Skin of body (tissue), 2 donors: ENCODE measurements around the gene RPN2. TPM values are rescaled to one million over a fixed set of nuclear protein-coding genes. Genes with fewer than 3 reads are reported as not detected.

Experiments used
- DNase-seq: peaks from one replicate; lab custom pipeline; 2025; lab: John Stamatoyannopoulos, UW
- total RNA-seq: library from RNA; depleted of rRNA; stranded (reverse); fragments of >200 nt; gene quantifications from one replicate; pipeline ENCODE4 v1.2.3, GENCODE V29; 2014

The RPN2 gene
- total RNA-seq, 1 donor from 2014 or later: 82.3 TPM

DNA sequence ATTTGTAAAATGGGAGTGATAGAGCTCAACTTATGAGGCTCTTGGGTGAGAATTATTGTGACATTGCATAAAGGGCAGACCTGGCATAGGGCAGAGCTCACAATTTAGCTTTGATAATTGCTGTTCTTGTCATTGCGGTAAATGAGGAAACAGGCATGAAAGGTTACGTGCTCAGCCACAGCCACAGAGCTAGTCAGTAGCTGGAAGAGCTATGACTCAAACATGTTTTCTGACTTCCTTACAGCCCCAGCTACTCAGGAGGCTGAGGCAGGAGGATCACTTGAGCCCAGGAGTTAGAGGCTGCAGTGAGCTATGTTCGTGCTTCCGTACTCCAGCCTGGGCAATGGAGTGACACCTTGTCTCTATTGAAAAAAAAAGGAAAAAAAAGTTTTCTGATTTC lies 86.0 kb downstream of the RPN2 start:
- no peak for DNase-seq

DNA sequence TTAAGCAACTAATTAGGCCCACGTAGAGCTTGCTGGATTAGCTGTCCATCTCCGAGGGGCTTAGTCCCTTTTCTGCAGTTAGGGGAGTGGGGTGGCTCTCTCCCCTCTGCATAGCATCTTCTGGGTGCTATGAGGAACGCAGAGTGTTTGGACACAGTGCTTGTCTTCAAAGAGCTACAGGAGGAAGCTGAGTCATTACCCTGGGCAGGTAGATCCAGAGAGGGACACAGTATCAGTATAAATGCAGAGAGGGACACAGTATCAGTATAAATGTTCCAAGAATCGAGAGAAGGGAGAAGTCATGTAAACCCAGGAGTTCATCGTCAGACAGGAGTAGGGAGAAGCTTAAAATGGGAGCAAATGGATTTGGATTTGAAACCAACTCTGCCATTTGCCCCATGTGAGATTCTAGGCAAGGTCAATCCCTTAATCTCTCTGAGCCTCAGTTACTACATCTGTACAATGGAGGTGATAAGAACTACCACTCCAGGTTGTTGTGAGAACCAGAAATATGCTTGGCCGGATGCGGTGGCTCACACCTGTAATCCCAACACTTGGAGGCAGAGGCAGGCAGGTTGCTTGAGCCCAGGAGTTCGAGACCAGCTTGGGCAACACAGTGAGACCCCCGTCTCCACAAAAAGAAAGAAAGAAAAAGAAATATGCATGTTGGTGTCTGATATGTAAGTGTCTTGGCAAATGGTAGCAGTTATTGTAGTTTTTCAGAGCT lies 88.0 kb downstream of the RPN2 start:
- DNase-seq: no peak

DNA sequence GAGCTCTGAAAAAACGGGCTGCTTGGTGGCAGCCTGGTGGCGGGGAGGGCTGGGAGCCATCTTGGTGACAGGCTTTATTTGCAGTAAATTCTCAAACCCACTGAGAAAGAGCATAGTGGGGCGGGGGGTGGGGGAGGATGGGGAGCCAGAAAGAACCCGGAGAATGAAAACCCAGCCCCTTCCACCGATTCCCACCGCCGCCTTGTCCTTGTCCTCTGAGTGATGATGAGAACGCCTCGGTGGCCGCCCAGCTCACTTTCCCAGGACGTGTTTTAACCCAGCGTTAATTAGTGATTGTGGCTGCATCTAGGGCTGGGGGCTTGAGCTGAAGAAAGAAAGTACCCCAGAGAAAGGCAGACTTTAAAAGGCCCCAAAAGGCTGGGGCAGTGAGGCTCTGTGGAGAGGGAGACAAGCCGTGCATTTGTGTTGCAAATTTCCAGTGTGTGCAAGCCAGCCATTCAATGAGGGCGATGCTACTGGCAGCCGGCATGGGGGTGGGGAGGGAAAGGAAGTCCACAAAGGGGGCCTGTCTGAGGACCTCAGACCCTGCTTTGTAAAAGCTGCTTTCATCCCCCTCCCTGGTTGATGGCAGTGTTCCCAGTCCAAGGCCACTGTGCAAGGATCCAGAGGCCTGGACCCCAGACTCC lies 88.7 kb downstream of the RPN2 start:
- DNase-seq: no peak

DNA sequence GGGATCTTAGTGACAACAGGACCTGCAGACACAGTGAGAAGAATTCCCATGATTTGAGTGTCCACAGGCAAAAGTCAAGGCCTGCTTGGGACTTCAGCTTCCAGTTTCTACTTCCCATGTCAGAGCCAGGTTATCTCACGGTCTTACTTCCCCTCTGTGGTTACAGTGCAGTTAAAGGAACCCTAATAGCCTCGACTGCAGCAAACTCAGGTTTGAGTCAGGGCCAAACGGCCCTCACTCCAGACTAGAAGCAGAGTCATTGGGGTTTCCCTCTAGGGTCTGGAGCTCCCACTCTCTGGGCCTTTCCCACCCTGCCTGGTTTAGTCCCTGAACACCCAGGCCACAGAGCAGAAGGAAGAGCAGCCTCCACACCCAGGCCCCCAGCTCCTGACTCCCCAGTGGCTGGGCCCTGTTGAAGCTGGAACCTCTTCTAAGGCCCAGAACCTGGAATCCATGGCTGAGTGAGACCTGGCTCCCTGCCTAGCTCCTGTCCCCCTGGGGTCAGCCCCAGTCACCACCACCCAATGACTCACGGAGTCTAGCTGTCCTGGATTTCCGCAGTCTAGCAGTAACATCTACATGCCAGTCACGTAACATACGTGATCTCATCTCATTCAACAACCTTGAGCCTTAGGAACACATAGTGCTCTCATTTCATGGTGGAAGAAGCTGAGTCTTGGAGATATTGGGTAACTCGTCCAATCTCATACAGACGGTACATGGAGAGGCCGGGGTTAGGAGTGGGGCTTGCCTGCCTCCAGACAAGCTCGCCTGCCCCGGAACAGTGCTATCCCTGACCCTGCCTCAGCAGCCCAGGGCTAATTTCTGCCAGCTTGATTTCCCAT lies 91.7 kb downstream of the RPN2 start:
- no peak for DNase-seq

DNA sequence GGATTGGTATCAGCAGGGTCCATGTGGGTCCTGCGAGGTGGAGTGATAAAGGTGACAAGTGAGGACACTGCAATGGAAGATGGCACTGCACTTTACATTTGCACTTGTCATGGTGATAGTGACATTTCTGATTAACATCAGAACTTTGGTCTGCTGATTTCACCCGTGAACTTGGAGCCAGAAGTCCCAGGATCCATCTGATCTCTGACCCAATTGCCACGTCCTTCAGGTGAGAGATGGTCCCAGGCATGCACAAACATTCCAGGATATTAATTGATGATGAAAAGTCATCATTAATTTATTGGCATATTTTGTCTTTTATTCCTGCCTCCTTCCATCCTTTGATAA lies 92.3 kb downstream of the RPN2 start:
- DNase-seq: no peak

DNA sequence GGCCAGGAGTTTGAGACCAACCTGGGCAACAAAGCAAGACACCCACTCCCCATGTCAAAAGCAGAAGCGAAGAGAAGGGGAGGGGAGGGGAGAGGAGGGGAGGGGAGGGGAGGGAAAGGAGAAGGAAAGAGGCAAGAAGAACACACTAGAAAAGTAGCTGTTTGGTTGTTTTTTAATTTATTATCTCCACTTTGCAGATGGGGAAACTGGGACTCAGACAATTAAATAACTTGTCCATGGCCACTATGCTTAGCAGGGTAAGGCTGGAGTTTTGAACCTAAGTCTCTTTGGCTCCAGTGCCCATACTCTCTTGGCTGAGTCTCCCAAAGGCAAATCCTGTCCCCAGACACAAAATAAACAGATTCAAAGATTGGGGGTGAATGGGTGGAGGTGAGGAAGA lies 94.9 kb downstream of the RPN2 start:
- no peak for DNase-seq

DNA sequence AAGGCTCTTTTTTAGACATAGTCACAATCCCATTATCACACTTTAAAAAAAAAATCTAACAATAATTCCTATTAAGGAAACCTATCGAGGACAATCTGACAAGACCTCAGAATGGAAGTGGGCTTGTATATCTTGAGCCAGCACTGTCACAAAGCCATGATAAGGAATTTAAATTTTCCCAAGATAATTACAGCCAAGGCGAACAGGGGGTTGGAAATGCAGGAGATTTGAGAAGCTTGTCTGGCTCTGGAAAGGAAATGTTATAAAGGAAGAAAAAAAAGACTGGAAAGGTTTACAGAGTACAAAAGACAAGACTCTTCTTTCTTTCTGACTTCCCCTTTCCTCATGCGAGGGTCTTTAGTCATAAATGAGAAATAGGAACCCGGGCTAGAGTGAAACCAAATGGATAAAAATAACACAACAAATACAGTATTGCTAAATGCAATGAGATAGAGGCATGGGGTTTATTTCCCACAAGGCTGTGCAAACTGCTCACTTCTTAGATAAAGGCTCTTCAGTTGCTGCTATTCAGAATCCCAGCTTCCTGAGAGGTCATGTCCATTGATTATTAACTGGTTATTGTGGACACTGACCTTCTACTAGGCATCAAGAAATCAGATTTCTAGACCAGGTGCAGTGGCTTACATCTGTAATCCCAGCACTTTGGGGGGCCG lies 95.9 kb downstream of the RPN2 start:
- DNase-seq: no peak

DNA sequence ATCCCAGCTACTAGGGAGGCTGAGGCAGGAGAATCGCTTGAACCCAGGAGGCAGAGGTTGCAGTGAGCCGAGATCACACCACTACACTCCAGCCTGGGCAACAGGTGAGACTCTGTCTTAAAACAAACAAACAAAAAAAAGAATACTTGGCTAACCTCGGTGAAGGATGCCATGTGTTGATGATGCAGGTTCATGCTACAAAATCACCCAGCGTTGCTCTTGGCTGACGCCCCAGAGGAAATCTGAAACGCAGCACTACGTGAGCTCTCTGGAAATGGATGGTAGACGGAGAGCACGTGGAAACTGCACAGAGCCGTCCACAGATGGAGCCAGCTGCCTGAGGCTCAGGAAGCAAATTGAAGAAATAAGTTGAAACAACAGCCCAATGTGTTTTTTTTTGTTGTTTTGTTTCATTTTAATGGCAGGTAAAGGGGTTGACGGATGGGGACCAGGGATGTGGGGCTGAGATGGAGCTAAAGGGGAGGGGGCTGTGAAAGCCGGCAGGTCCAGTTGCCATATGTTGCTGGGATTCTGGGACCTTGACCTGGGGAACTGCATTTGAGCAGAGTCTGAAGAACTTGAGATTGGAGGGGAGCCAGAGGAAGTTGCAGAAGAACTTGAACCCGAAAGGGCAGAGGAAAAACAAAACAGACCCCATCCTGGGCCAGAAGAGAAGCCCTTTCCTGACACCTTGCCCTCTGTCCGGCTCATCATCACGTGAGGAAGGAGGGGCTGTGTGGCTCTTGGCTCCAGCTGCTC lies 97.5 kb downstream of the RPN2 start:
- peak; percentile 26 for DNase-seq

DNA sequence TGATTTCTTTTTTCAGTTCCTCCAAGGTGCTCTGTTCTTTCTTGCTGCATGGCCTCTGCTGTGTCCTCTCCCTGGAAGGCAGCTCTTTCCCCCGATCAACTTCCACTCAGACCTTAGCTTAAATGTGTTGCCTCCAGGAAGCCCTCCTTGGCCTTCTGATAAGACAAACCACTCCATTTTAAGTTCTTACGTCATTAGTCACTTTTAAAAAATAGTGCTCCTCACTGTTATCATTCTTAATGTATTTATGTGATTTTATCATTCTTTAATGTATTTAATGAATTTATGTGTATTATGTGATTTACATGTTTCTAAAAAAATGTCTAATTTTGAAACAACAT lies 98.1 kb downstream of the RPN2 start:
- DNase-seq: no peak

DNA sequence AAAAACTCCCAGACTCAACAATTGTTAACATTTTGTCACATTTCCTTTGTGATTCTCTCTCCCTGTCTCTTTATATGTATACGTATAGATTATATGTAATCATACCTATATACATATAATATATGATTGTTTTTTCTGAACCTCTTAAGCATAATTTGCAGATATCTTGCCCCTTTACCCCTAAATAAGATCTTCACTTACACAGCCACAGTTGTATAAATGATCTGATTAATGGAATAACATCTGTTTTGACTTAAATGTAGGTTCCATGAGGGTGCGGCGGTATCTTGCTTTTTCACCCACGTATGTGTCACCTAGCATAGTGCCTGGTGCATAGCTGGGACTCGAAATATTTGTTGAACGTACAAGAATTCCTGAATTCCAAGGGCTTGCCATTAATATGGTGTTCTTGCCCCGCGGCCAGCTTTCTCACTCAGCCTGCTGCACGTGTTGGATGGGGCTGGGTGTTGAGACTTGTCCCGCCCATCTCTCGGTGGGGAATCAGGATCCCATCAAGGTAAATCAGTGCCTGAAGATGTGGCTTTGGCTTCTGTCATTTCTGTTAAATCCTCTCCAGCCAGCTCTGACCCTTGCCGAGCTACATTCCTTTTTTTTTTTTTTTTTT lies 99.9 kb downstream of the RPN2 start:
- DNase-seq: no peak

DNA sequence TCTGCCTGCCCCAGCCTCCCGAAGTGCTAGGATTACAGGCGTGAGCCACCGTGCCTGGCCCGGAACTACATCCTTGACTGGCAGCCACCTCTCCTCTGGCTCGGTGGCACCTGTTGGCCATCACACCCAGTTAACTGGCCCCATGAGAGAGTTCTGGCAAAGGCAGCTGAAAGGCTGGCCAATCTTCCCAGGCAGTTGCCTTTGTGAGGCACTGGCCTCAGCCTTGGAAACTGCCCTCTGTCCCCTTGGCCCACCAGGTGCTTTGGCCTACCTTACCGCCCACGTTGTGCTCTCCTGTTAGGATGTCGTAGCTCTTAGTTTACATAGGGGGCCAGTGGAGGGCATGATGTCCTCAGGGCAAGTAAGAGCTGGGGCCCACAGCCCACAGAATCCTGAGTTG lies 100.7 kb downstream of the RPN2 start:
- no peak for DNase-seq

DNA sequence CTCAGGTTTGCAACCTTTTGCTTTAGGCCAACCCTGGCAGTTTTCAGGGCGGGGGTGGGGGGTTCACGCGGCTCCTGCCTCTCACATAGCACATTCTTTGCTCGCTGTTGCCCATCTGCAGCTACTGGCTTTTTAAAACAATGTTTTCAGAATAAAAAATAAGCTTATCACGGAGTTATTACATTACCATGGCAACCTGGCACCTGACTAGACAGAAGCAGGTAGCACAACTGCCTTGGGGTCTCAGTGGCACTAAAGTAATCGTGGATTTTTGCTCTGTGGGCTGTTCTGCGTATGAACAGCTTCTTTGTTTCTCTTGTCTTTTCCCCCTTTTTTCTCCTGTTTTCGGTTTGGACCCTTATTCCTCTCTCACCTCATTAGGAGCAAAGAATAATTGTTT lies 101.3 kb downstream of the RPN2 start:
- no peak for DNase-seq

DNA sequence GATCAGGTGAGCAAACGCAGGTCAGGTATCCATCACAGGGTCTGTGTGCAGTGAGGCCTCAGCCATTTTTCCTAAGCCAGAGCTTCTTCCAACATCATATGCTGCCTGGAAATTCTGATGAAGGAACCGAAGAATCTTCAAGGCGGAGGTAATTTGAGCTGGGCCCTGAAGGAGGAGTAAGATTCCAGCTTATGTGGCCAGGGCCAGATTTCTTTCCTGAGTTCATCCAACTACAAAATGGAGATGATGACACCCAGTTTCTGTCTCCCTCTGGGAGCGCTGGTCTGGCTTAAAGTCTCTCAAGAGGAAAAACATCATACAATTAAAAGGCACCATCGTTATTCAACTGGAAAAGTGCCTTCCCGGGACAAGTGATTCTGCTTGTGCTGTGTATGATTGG lies 103.4 kb downstream of the RPN2 start:
- DNase-seq: no peak

DNA sequence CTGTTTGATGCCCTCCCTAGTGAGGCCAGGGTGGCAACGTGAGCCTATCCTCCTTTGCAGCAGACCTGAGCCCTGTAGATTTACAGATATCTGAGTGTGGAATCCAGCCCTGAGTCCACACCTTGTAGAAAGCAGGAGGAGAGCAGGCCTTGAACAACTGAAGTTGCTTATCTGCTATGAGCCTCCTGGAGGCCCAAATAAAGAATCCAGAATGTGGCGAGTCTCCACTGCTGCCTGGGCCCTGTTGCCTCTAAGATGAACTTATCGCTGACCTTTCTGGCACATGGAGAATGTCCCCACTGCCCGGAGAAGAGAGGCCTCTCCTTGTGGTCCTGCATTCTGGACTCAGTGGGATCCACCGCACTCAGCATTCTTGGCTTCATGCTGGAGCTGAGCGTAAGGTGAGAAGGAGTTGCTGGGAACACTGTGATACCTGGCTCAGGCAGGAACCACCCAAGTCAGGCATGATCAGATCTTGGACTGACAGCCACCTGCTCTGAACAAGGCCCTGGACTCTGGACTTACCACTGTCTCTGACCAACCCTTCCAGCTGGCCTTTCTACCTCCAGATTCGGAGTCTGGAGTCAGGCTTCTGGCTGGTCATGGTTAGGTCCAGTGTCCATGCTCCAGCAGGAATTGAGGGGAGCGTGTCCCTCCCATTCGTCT lies 104.5 kb downstream of the RPN2 start:
- DNase-seq: no peak

DNA sequence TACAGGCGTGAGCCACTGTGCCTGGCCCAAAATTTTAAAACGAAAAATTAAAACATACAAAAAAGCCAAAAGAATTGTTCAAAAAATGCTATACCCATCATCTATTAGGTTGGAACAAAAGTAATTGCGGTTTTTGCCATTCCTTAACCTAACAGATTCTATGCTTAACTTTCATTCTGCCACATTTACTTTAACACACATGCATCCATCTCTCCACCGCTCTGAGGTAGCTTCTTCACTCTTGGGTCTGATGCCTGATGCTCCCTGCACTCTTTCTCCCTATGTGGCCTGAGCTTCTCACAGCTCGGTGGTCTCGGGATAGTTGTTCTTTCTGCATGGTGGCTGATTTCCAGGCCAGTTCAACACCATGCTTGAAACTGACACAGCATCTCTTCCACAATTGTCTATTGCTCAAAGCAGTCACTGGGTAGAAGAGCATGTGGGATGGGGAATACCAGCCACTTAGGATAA lies 105.6 kb downstream of the RPN2 start:
- no peak for DNase-seq

DNA sequence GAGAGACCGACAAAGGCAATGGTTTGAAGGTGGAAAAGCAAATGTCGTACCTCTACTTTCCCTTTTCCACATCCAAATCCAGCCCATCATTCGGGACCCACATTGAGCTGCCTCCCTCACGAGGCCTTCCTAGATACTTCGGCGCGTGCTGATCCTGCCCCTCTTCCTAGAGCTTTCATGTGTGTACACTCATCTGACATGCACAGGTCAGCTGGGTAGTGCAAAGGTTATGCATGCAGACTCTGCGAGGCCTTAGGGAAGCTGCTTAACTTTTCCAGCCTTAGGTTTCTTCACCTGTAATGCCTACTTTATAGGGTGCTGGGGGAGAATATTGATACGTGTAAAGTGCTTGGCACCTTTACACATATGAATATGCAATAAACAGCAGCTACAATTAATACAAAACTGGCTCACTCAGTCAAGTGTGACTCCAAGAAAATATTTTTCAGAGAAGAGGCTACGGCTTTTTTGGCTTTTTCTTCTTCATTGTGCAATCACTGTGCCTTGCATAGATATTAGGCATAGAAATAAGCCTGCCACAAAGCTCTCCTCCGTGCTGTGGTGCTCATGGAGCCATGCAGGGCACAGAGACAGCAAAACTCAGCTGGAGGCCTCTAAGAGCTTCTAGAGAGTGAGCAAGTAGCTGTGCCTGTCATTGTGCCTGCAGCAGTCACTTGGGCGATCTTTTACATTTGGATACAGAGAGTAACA lies 106.7 kb downstream of the RPN2 start:
- DNase-seq: no peak

DNA sequence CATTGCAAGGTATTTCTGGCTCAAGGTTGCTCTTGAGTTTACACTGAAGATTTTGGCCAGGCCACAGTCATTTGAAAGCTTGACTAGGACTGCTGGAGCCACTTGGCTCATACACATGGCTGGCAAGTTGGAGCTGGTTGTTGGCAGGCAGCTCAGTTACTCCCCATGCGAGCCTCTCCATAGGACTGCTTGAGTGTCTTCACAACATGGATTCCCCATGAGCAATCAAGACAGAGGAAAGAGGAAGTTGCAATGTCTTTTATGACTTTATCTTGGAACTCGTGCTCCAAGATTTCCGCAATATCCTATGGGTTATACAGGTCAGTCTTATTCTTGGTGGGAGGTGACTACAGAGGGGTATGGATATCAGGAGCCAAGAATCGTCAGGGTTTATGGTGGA lies 109.0 kb downstream of the RPN2 start:
- no peak for DNase-seq

DNA sequence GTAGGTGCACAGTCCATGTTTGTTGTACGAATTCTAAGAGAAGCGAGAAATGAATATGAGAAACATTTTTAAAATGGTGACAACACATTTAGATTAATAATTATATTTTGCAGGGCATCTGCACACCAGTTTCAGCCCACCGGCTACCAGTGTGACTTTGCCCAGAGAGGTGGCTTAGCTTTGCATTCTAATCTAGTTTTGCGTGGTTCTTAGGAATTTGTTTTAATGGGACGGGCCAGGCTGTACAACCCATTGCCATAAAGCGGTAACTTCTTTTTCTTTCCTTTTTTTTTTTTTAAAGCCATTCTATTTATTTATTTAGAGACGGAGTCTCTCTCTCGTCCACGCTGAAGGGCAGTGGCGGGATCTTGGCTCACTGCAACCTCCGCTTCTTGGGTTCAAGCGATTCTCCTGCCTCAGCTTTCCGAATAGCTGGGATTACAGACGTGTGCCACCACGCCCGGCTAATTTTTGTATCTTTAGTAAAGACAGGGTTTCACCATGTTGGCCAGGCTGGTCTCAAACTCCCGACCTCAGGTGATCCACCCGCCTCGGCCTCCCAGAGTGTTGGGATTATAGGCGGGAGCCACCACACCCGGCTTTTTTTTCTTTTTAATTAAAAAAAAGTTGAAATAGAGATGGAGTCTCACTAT lies 111.2 kb downstream of the RPN2 start:
- DNase-seq: no peak
